ENCODE results near the gene RAB21.
"Not testable (repeated sequence)": the region's sequence is repeated elsewhere in the genome, so short reads cannot be mapped to it uniquely, and the experiment has no call there.

RAB21 gene

DNA sequence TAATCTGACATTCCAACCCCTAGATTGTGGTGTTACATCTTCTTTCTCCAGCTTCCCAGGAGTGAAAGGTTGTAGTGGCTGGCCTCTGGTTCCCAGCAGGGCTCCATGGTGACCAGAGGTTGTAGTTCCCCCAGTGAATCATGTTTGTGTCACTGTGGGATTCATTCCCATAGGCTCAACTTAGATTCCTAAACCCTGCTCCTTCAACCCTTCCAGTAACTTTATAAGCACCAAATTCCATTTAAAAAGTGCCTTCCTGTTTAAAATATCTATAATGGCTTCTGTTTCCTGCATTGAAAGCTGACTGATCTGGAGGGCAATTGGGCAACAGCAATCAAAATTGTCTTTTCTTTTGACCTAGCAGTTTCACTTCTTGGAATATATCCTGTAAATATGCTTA is 44.4 kb downstream of the RAB21 start:
- FAIRE-seq, result peak; percentile 98

DNA sequence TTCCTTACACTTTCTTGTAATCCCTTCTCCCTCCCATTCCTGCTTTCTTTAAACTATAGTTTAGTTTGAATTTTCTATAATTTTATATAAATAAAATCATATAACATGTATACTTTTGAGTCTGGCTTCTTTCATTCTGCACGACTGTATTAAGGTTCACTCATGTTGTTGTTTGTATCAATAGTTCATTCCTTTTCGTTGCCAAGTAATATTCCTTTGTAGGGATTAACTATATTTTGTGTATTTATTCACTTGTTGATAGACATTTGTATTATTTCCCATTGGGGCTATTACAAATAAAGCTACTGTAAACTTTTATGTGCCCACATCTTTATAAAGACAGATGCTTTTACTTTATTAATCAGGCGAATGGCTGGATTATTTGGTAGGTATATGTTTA is 45.5 kb downstream of the RAB21 start:
- no peak for FAIRE-seq
- DNase-seq (ENCODE audit: insufficient read length, low spot score), result no peak
- no peak for TF ChIP-seq POLR2A (IDR thresholded peaks at IDR 0.05; ENCODE audit: low read depth, low read length)

More for the DNA sequence above, 44.4 kb downstream of the RAB21 start:
- DNase-seq (ENCODE audit: insufficient read length, low spot score), result peak; percentile 30
- TF ChIP-seq POLR2A (IDR thresholded peaks at IDR 0.05; ENCODE audit: low read depth, low read length), result no peak

DNA sequence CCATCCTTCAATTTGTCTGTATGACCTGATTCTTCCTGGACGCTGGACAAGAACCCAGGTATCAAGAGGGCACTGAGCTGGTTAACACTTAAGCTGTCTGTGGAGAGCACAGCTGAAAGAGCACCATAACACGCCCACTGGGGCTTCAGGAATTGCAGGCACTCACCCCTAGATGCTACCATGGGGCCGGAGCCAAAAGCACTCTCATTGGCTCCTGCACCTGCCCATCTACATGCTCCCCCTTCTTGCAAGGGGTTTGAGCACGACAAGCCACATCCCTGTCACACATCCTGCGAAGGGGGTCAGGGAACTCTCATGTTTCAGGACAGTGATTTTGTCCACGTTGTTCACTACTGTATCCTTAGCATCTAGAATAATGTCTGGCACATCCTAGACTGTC is 49.8 kb downstream of the RAB21 start:
- TF ChIP-seq POLR2A (IDR thresholded peaks at IDR 0.05; ENCODE audit: low read depth, low read length), result no peak
- FAIRE-seq, result no peak
- no peak for DNase-seq (ENCODE audit: insufficient read length, low spot score)

DNA sequence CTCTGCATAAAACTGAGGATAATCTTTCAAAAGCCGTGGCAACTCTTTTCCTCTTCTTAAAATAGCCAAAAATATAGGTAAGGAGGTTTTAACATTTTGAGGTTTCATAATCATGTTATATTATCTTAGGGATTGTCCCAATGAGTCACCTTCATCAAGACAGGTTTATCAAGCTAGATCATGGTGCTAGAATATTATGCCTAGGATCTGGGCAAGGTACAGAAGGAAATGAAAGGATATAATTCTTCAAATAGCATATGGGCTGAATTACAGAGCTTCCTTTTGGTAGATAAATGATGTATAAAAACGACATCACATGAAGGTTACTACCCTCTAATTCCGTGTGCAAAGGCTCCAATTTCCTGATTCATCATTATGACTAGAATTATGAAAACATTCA is 56.3 kb downstream of the RAB21 start:
- peak; percentile 50 for FAIRE-seq

DNA sequence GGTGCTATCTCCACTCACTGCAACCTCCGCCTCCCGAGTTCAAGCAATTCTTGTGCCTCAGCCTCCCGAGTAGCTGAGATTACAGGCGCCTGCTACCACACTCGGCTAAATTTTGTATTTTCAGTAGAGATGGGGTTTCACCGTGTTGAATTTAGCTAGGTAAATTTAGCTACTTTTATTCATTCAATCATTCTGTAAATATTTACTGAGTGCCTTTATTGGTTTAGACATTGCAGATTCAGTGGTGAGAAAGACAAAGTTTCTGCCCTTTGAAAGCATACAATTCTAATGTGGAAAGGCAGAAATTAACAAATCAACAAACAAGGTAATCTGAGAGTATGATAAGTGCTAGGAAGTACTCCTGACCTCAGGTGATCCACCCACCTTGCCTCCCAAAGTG is 60.6 kb downstream of the RAB21 start:
- DNase-seq (ENCODE audit: insufficient read length, low spot score); FAIRE-seq: not testable (repeated sequence)

More for the DNA sequence above, 56.3 kb downstream of the RAB21 start:
- DNase-seq (ENCODE audit: insufficient read length, low spot score), result no peak
- TF ChIP-seq POLR2A (IDR thresholded peaks at IDR 0.05; ENCODE audit: low read depth, low read length), result no peak

DNA sequence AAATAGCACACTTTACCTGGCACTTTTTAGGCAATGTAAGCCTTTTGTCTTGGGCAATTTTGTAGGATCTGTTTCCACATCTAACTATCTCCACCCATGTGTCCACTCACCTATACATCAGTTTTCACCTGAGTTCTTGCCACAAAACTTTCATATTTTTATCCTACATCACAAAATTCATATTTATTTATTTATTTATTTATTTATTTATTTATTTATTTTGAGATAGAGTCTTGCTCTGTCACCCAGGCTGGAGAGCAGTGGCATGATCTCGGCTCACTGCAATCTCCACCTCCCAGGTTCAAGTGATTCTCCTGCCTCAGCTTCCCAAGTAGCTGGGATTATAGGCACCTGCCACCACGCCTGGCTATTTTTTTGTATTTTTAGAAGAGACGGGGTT is 67.4 kb downstream of the RAB21 start:
- FAIRE-seq; DNase-seq (ENCODE audit: insufficient read length, low spot score): not testable (repeated sequence)

DNA sequence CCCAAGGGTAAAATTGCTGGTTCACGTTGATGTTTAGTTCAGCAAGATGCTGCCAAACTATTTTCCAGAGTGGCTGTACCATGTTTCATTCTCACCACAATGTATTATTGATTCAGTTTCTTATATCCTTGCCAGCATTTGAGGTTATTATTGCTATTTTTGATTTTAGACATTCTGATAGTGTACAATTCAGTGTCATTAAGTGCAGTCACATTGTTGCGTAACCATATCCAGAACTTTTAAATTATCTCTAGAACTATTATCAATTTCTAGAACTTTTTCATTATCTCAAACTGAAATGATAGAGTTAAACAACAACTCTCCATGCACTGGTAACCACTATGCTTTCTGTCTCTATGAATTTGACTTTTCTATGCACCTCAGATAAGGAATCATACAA is 74.2 kb downstream of the RAB21 start:
- no peak for TF ChIP-seq POLR2A (IDR thresholded peaks at IDR 0.05; ENCODE audit: low read depth, low read length)
- FAIRE-seq (no peak), DNase-seq (ENCODE audit: insufficient read length, low spot score) (no peak)

DNA sequence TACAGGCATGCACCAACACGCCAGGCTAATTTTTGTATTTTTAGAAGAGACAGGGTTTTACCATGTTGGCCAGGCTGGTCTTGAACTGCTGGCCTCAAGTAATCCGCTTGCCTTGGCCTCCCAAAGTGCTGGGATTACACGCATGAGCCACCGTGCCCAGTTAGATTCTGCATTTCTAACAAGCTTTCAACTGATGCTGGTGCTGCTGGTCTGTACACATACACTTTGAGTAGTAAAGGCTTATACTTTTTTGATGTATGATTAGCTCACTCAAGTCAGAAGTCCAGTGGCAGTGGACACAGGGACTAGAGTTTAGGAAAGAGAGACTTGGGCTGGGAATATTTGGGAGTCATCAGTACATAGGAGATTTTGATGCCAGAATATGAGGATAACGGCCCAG is 82.7 kb downstream of the RAB21 start:
- TF ChIP-seq POLR2A (IDR thresholded peaks at IDR 0.05; ENCODE audit: low read depth, low read length), result no peak
- FAIRE-seq (no peak), DNase-seq (ENCODE audit: insufficient read length, low spot score) (no peak)

DNA sequence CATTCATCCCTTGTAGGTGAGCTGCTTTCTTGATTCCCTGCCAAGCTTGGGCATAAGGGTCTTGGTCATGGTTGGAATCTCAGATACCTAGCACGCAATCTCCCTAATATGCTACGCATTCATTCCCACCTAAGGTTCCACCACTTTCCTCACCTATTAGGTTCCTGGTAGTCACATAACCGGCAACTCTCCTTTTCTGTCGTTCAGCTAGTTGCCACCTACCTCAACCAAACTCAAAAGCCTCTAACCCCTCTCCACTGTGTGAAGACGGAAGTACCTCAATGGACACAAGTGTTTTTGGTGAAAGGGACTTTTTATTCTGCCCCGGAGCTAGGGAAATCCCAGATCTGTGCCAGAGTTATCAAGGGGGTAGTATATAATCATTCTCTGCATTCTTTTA is 83.6 kb downstream of the RAB21 start:
- DNase-seq (ENCODE audit: insufficient read length, low spot score), result no peak
- TF ChIP-seq POLR2A (IDR thresholded peaks at IDR 0.05; ENCODE audit: low read depth, low read length), result no peak
- FAIRE-seq, result no peak

DNA sequence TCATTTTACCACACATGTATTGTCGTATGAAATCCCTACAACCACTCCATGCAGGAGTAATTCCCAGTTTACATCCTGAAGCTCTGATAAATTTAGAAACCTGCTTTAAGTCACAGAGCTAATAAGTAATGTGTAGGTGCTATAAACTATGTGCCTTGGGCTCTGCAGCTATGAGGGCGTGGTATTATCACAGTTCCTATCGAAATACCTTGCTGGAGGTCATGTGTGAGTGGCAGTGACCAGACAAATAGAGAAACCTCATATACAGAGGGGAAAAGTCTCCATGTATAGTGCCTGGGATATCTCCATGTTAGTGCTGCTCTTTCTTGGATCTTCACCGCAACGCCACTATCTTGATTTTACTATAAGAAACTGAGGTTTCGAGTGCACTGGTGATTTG is 84.0 kb downstream of the RAB21 start:
- DNase-seq (ENCODE audit: insufficient read length, low spot score) (no peak), FAIRE-seq (no peak)

DNA sequence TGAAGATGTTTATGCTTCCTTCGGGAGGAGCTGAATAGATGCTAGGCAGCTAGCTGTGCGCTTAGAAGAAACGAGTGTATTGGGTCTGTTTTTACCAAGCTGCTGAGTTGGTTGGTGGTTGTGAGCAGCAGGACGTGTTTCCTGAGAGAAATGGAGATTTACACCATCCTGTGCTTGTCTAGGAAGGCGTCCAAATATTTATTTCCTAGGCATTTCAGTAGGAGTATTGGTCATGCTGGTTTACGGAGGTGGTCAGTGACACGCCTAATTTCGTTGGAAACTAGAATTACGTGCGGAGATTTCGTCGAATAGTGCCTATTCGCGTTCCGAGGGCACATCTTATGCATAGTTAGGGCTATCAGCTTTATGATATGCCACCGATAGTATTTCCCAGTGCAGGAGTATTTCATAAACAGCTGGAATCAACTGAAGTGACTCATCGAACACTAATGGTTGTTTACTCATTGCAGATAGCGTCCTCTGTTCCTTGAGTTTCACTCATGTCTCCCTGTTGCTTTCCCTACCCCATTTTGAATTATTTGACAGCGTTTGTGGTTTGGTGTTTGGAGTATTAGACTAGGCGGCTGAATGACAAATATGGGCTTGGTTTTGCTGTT is 85.7 kb downstream of the RAB21 start:
- no peak for DNase-seq (ENCODE audit: insufficient read length, low spot score)
- no peak for FAIRE-seq
- no peak for TF ChIP-seq POLR2A (IDR thresholded peaks at IDR 0.05; ENCODE audit: low read depth, low read length)

More for the DNA sequence above, 84.0 kb downstream of the RAB21 start:
- TF ChIP-seq POLR2A (IDR thresholded peaks at IDR 0.05; ENCODE audit: low read depth, low read length), result no peak

DNA sequence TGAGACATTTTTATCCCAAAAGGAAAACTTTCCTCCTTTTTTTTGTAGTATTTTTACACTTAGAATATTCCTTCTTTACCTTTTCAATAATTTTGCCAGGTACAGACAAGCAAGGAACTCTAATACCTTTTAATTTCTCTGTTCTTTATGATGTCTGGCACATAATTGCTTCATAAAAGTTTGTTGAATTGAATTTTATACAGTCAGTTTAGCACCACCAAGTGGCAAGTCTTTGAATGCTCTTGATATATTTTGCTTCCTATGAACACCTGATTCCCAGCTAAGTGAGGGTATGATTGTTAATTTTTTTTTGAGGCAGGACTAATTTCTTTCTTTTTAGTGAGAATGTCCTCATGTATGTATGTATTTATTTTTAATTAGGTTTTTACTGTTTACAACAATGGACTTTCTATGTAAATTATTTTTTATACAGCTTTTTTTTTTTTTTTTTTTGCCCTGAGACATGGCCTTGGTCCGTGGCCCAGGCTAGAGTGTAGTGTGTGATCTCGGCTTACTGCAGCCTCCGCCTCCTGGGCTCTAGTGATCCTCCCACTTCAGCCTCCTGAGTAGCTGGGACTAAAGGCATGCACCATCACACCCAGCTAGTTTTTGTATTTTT is 91.8 kb downstream of the RAB21 start:
- no peak for DNase-seq (ENCODE audit: insufficient read length, low spot score)
- FAIRE-seq, result no peak
- TF ChIP-seq POLR2A (IDR thresholded peaks at IDR 0.05; ENCODE audit: low read depth, low read length), result no peak

DNA sequence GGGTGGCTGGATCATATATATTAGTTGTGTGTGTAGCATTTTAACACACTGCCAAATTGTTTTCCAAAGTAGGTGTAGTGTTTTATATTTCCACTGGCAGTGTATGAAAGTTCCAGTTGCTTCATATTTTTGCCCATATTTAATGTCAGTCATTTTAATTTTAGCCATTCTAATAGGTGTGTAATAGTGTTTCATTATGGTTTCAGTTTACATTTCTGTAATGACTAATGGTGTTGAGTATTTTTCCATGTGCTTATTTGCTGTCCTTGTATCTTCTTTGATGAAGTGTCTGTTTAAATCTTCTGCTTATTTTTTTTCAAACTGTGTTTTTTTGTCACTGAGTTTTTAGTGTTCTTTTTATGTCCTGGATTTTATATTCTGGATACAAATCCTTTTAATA is 93.5 kb downstream of the RAB21 start:
- TF ChIP-seq POLR2A (IDR thresholded peaks at IDR 0.05; ENCODE audit: low read depth, low read length), result no peak
- no peak for DNase-seq (ENCODE audit: insufficient read length, low spot score)
- no peak for FAIRE-seq

DNA sequence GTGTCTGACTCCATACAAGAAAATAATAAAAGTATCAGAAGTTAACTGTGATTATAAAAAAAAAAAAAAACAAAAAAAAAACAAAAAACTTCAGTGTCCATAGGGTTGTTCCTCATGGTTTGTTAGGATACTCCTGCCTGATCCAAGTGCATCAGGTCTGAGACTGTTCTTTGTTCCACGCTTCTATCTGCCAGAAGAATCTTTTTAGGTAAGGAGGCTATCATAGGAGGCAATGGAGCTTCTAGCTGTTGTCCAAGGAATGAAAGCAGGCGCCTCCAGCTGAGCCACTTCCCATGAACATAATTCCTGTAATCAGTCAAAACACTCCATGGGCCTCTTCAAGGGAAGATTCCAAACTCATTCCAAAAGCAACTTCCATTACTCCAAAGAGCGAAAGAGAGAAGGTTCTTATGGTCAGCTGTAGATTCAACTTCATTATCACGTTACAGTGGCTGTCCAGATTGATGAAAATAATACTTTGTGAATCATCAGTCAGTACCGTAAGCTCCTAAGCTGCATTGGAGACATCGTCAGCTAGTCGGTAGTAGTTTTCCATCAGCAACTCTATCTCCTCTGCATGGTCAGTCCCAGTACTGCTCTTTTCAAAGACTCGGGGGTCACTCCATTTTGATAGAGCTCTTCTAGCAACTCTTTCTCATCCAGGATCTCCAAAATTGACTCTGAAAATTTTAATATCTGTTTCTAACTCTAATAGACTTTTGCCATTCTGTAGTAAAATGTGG is 94.6 kb downstream of the RAB21 start:
- no peak for DNase-seq (ENCODE audit: insufficient read length, low spot score)
- no peak for TF ChIP-seq POLR2A (IDR thresholded peaks at IDR 0.05; ENCODE audit: low read depth, low read length)
- no peak for FAIRE-seq
